NCI-H1694 (cell line): ENCODE data around the gene MYO10.
"Not testable (repeated sequence)": the region's sequence is repeated elsewhere in the genome, so short reads cannot be mapped to it uniquely, and the experiment has no call there.

Experiments used
- DNase-seq: peaks from one replicate; lab custom pipeline; 2025; lab: John Stamatoyannopoulos, UW

The MYO10 gene

GRCh38 chr5:16781828-16782626, 154.1 kb downstream of the MYO10 start:
- DNase-seq, result no peak

DNA sequence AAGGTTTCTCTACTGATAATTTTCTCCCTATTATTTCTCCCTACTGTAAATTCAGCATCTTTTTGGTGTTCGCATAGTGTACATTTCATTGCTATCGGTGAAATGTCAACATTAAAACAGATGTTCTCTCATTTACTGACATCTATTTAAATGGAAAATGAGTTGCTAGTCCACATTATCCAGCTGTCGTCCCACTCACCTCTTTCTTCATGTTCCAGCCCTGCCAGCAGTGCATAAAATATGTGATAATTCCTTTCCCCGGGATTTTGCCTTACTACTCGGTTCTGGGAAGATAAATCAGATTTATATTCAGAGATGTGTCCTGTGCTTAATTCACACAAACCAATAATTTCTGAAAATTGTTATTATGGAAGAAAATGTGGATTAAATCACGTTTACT, 155.8 kb downstream of the MYO10 start:
- DNase-seq, result peak; percentile 54

DNA sequence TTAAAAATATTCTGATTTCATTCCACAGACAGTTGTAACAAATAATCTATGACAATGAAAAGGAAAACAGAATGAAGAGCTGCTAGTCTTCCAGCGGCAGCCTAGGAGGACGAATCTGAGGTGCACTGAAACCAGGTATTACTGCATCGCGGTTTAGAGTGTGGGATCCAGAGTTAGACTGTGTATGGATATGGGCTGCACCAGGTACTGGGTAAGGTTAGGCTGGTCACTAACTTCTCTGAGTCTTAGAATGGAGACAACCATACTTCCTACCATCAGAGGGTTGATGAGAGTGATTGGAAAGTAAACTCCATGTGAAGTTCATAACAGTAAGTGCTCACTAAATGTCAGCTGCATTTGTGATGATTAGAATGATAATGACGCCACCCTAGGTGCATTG, 158.7 kb downstream of the MYO10 start:
- DNase-seq, result no peak

- DNase-seq, result no peak
Measured at GRCh38 chr5:16776611-16777251, 159.4 kb downstream of the MYO10 start.

- no peak for DNase-seq
Measured at GRCh38 chr5:16774806-16775205, 161.3 kb downstream of the MYO10 start.

GRCh38 chr5:16773991-16774390, 162.1 kb downstream of the MYO10 start:
- no peak for DNase-seq

GRCh38 chr5:16772556-16772955, 163.5 kb downstream of the MYO10 start:
- no peak for DNase-seq

DNA sequence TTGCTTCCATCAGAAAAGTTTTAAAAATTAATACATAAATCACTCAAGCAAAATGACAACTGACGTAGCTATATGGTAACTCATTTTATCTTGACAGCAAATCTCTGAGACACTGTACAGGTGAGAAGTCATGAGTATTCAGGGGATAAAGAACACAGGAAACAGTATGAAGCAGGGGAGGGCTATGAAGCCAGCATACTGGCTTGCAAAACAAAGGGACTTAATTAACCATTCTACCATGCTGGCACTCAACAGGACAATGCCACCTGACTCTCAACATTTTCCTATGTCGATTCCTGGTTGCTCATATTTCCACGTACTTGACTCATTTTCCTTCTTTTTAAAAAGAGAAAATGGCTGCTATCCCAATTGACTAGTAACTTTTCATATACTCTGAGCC, 167.9 kb downstream of the MYO10 start:
- DNase-seq, result no peak

GRCh38 chr5:16763211-16763610, 172.9 kb downstream of the MYO10 start:
- no peak for DNase-seq

DNA sequence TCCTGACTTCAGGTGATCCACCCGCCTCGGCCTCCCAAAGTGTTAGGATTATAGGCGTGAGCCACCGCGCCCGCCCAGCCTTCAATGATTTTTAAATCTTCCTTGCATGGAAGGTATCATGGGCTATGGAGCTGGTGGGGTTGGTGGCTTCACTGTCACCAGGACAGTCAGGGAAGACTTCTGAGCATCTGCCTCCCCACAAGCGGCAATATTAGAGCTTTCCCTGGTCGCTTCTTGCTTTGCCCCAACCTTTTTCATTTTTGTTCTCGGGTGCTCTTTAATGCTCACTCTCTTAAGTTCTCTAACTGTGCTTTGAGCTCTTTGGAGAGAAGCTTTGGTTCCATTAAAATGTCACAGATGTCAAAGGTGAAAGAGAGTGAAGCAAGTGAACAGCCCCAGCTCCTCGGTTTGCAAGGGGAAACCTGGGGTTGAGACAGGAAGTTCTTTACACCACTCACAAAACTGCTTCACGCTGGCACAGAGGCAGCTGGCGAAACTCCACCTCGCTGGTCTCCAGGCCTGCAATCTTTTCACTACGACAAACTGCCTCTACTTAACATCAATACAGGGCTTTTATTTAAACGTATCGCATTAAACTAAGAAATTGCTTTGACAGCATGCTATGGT, 176.8 kb downstream of the MYO10 start:
- DNase-seq, result no peak

DNA sequence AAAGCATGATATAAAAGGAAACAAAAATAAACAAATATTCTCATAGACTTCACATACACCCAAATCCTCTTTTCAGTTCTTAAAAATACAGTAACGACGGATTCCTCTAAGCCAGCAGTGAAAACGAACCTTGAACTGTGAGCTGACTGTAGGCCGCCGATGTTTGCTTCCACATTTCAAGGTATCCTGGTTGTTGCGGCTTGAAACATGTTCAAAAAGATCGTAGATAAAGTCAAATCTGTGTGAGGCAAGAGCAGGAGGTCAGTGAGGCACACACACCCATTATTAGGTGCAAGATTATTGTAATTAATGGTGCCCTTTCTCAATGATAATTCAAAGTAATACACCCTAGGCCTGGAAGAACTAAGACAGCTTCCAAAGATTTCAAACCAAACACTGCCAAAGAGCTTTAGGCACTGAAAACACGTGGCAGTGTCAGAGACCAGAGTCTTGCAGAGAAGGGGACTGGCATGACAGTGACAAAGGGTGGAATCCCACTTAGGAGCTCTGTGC, 178.0 kb downstream of the MYO10 start:
- no peak for DNase-seq

GRCh38 chr5:16757577-16757976, 178.5 kb downstream of the MYO10 start:
- not testable (repeated sequence) for DNase-seq

- DNase-seq, result no peak
Measured at GRCh38 chr5:16757146-16757545, 178.9 kb downstream of the MYO10 start.

- no peak for DNase-seq
Measured at GRCh38 chr5:16756692-16757091, 179.4 kb downstream of the MYO10 start.

DNA sequence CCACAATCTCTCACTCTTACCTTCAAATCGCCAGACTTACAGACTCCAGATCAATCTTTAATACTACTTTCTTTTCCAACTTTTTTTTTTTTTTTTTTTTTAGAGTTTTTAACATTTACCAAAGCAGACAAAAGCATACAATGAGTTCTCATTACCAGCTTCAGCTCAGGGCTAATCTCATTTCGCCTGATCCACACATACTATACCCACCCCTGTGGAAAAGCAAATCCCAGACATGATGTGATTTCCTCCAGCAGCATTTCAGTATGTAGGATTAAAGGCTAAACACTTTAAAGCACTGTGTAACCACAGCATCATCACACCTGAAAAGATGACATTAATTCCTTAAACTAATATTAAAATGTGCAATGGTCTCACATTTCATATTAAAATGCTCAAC, 180.4 kb downstream of the MYO10 start:
- DNase-seq, result no peak

- no peak for DNase-seq
Measured at GRCh38 chr5:16754601-16755000, 181.5 kb downstream of the MYO10 start.

DNA sequence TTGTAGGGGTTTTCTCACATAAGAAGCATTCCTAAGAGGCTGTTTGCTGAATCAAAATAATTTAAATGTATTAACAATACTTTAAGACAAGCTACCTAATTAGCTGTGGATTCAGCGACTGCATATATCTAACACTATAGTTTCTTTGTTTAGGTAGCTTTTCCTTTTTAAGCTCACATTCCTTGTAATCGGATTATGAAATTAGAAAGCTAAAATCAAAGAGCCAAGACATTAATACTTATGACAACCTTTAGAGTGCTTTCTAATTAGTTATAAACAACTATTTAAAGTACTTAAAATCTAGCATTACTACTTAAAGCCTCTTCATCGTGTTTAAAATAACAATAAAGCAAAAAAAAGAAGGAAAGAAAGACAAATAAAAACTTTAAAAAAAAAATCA, 182.0 kb downstream of the MYO10 start:
- no peak for DNase-seq

GRCh38 chr5:16750445-16750844, 185.6 kb downstream of the MYO10 start:
- DNase-seq, result no peak

GRCh38 chr5:16749626-16750025, 186.5 kb downstream of the MYO10 start:
- no peak for DNase-seq

GRCh38 chr5:16744164-16744880, 191.8 kb downstream of the MYO10 start:
- no peak for DNase-seq

GRCh38 chr5:16742938-16743337, 193.2 kb downstream of the MYO10 start:
- DNase-seq, result no peak

DNA sequence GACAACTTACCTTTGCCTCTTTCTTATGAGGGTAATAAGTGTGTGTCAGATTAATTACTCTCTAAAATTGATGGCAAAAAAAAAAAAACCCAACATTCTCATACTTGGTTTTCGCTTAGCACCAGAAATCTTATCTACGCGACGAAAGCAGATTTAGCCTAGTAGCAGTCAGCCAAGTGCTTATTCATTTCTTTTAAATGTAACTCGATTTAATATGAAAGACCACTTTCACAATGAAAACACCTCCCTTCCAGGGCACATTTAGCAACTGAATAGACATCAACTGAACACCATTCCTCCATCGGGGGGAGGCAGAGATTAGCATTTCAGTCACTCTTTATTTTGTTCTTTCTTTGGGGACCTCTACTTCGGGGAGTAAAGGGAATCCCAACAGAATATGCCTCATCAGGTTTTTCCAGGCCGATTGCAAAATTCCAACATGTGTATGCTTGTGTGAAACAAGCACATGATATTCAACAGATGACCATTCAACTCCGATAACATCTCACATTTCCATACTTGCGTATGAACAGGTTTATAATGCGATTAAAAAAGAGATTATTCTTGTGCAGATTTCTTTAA, 195.2 kb downstream of the MYO10 start:
- no peak for DNase-seq
